Measurements from ENCODE around the gene PDIA6.

DNA sequence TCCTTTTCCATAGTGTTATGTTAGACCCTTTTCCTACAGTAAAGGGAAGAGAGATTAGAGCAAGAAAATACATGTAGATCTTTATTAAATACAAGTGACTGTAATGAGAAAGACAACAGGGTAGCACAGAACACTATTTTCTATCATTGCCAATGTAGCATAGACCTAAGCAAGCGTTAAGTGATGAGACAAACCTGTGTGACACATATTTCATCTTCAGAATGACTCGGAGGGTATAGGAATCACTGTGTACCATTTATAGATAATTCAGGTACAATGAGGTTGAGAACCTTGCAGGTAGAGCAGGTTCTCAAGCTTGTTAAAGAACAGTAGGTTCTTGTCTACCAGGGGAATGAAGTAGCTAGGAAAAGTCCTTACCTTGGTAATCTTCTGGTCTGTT lies 15.9 kb downstream of the PDIA6 start:
- TF ChIP-seq, protein P1, sequence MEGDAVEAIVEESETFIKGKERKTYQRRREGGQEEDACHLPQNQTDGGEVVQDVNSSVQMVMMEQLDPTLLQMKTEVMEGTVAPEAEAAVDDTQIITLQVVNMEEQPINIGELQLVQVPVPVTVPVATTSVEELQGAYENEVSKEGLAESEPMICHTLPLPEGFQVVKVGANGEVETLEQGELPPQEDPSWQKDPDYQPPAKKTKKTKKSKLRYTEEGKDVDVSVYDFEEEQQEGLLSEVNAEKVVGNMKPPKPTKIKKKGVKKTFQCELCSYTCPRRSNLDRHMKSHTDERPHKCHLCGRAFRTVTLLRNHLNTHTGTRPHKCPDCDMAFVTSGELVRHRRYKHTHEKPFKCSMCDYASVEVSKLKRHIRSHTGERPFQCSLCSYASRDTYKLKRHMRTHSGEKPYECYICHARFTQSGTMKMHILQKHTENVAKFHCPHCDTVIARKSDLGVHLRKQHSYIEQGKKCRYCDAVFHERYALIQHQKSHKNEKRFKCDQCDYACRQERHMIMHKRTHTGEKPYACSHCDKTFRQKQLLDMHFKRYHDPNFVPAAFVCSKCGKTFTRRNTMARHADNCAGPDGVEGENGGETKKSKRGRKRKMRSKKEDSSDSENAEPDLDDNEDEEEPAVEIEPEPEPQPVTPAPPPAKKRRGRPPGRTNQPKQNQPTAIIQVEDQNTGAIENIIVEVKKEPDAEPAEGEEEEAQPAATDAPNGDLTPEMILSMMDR (IDR thresholded peaks at IDR 0.05; ENCODE audit: low read depth, low read length), result no peak
- TF ChIP-seq POLR2A (IDR thresholded peaks at IDR 0.05; ENCODE audit: extremely low read depth, insufficient read length) (no peak), MYC (IDR thresholded peaks at IDR 0.05; ENCODE audit: low read depth, low read length) (no peak)
- TF ChIP-seq, protein P2, sequence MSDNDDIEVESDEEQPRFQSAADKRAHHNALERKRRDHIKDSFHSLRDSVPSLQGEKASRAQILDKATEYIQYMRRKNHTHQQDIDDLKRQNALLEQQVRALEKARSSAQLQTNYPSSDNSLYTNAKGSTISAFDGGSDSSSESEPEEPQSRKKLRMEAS (IDR thresholded peaks at IDR 0.05; ENCODE audit: low read depth, low read length), result no peak
